ENCODE data around the gene TMEM30A.

Gene TMEM30A

GRCh38 chr6:75208298-75209183 lies 76.1 kb downstream of the TMEM30A start (continued):
- no peak for TF ChIP-seq PRDM2 (tag by site-specific recombination; IDR thresholded peaks at IDR 0.05; ENCODE audit: borderline replicate concordance)
- no peak for TF ChIP-seq ZFP69B (tag by site-specific recombination; IDR thresholded peaks at IDR 0.05)
- no peak for TF ChIP-seq ZNF510 (tag by site-specific recombination; IDR thresholded peaks at IDR 0.05; ENCODE audit: insufficient replicate concordance)
- peak; percentile 27; the same call in 1 of the 2 replicates for TF ChIP-seq ZNF768 (tag by site-specific recombination; IDR thresholded peaks at IDR 0.05)
- TF ChIP-seq ZBTB17 (tag by site-specific recombination; IDR thresholded peaks at IDR 0.05) = peak; percentile 60
- no peak for TF ChIP-seq BCL11B (tag by site-specific recombination; IDR thresholded peaks at IDR 0.05; ENCODE audit: low read depth)
- TF ChIP-seq ZNF335 (tag by site-specific recombination; conservative IDR thresholded peaks at IDR 0.05) = peak; percentile 95
- TF ChIP-seq GLIS1 (tag by site-specific recombination; IDR thresholded peaks at IDR 0.05) = peak; percentile 57
- TF ChIP-seq ATF2 (tag by site-specific recombination; IDR thresholded peaks at IDR 0.05; ENCODE audit: low read depth) = no peak
- peak; percentile 78 for TF ChIP-seq CTCF (tag by site-specific recombination; IDR thresholded peaks at IDR 0.05)
- no peak for TF ChIP-seq PBX3 (CRISPR knock-in tag; IDR thresholded peaks at IDR 0.05)
- no peak for TF ChIP-seq ZNF639 (tag by site-specific recombination; IDR thresholded peaks at IDR 0.05)
- no peak for TF ChIP-seq ZBTB6 (tag by site-specific recombination; IDR thresholded peaks at IDR 0.05)

Data from HEK293 (cell line).